Kasumi-1 (cell line): Measurements from ENCODE around the gene SP3.

ENCODE experiments used
- DNase-seq, 2 experiments: peaks; one replicate each; lab custom pipeline; 2025; lab: John Stamatoyannopoulos, UW

SP3 gene

GRCh38 chr2:173996766-173997165, 31.6 kb upstream of the SP3 start:
- DNase-seq: no peak

DNA sequence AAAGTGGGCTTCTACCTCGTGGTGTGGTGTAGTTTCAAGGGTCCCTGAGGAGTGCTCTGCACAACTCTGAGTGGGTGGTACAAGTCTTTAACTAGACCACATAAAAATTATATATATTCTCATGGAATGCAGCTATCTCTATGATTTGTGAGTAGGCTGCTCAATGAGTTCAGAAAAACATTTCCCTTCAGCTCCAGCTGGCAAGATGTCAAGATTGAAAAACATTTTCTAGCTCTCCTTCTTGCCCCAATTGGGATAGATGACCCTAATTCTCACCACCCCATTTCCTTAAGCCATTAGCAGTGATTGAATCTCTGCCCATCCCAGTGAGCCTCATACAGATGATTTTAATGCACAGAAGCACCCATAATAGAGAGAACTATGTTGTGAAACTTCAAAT, 28.3 kb upstream of the SP3 start:
- no peak for DNase-seq

DNA sequence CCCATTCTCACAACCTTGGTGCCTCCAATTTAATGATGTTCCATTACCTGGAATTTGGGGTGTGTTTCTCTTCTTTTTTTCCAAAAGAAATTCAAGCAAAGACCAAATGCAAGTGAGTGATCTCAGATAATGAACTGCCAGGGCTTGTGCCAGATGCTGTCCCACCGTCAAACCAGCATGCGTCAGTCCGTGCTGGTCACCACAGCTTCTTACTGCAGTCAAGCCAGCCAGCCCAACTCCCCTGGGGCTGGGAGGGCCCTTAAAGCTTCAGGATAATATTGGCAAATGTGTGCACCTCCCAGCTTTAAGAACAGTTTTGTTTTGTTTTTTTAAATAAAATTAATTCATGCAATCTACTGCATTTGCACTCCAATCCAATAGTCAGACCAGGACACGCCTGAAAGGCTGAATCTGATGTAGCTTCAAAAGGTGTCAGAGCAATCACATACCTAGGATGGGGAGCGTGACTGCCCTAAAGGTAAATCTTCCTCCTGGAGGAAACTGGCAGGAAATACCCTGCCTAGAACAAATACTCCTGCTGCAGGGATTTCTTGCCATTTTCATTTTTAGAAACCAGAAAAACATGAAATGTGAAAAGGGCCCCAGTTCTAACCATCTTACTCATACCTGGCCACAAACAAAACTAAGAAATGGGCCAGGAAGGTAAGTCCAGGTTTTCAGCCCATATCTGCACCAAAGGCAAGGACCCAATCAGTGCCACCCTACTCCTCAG, 26.8 kb upstream of the SP3 start:
- no peak for DNase-seq

DNA sequence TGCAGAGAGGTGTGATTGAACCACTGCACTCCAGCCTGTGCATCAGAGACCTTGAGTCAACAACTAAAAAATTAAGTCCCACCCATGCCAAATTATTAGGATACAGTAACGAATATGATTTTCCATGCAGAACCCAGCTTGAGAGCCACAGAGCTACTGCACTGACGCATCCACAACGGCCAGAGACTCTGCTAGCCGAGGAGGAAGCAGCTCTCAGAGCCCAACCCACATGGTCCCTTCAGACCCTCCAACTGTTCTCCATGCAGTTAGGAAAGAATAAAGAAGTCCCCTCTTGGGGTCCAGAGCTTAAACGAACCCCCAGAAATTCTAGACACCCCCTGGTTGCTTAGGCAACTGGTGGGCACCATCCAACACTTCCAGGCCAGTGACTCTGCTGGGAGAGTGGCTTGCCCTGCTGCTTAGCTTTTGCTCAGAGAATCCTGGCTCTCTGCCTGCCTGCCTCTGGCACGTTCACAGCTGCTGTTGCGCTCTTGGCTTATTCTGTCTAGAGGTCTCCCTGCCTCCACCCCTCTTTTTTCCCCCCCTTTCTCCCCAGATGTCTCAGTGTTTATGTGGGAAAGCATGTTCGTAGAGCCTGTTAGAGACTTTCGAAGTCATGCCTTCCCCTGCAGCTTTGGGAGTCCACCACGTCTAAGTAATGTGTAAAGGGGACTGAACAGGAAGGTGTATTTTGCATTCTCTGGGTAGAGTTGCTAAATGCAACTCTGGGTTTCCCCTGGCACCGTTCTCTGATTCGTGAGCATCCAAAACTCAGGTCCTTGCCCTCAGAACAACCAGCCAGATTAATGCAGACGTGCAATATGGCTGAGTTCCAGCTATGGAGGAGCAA, 26.0 kb upstream of the SP3 start:
- DNase-seq: no peak

GRCh38 chr2:173990245-173990644, 25.1 kb upstream of the SP3 start:
- DNase-seq: no peak

DNA sequence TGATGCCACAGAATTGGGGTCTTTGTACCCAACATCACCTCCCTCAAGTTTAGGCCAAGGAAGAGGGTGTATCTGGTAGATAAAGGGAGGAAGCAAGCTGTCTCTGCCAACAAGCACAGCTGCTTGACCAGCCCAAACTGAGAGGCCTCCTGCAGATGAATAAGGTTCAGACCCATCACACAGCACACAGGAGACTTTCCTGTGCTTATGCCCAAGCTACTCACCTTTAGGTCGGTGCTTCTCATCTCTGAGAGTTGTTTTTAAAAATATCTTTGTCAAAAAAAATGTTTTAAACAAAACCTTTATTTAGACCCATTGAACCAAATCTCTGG, 24.7 kb upstream of the SP3 start:
- no peak for DNase-seq

GRCh38 chr2:173989160-173989883, 24.1 kb upstream of the SP3 start:
- no peak for DNase-seq

DNA sequence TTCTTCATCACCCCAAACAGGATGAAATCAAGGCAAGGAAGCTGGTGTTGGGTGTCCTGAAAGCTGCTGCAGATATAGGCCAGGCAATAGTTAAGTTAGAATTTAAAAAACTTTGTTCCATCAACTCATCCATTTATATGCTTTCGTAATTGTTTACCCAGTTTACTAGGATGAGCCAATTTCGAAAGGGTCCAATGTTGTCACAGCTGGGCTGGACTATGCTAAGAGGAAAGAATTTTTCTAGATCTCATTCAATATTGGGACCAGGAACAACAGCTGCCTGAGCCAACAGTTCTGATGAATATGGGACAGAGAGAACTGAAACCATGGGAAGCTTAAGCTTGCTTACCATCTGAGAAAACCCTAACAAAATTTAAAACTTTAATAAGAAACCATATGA, 21.6 kb upstream of the SP3 start:
- no peak for DNase-seq

- no peak for DNase-seq
Measured at GRCh38 chr2:173985605-173985992, 20.4 kb upstream of the SP3 start.

GRCh38 chr2:173984866-173985604, 19.9 kb upstream of the SP3 start:
- no peak for DNase-seq

DNA sequence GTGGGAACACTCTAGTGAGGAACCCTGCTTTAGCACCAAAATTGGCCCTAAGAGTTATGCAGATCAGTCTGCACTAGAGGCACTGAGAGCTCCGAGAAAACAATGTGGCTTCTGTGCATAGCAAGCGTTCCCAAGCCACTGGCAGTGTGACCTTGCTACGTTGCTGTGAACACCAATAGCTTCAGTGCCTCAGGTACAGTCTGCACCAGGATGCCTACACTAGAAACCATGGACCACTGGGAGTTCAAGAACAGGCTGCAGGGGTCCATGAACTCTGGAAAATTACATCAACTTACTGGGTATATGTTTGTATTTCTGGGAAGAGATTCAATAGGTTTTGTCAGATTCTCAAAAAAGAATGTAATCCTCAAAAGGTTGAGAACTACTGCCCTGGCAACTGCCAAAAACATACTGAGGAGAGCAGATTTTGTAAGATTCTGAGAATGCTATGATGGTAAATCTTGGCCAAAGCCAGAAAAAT, 18.3 kb upstream of the SP3 start:
- no peak for DNase-seq

- DNase-seq: no peak
Measured at GRCh38 chr2:173982918-173983317, 17.7 kb upstream of the SP3 start.

GRCh38 chr2:173982182-173982714, 17.1 kb upstream of the SP3 start:
- no peak for DNase-seq

- DNase-seq: no peak
Measured at GRCh38 chr2:173981520-173981919, 16.3 kb upstream of the SP3 start.

GRCh38 chr2:173979751-173980351, 14.7 kb upstream of the SP3 start:
- DNase-seq: no peak

- DNase-seq: no peak
Measured at GRCh38 chr2:173978447-173978846, 13.3 kb upstream of the SP3 start.

- DNase-seq: no peak
Measured at GRCh38 chr2:173972636-173973035, 7.5 kb upstream of the SP3 start.

- no peak for DNase-seq
Measured at GRCh38 chr2:173972165-173972564, 7.0 kb upstream of the SP3 start.

DNA sequence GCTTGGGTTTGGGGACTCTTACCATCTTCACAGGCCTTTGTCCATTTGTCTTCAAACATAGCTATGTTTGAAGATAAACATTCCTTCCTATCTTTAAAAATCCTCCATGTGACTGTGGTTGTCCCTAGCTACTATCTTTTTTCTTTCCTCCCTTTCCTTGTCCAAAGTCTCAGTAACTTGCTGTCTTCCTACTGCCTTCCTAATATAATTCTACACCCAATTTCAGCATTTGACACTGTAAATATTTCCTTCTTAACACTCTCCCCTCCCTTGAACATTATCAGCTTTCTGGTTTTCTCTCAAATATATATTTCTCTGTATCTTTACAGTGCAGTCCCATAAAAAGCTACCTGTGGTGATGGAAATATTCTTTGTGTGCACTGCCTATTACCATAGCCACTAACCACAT, 5.3 kb upstream of the SP3 start:
- DNase-seq: no peak

DNA sequence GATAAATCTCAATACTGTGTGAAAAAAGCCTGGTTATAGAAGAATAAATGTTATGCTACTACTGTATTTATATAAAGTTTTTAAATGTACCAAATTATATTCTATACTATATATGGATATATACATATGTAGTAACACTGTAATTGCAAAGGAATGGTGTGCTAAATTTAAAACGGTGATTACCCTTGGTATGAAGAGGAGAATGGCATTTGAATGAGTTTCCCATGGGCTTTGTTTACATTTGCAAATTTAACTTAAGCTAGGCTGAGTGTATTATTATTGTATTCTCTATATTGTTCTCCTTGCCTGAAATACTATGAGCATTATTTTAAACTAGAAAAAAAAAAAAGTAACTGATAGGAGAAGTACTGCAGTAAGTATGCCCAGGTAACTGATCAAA, 4.7 kb upstream of the SP3 start:
- DNase-seq: no peak

GRCh38 chr2:173968551-173968950, 3.4 kb upstream of the SP3 start:
- peak in 1 of 2 experiments; percentile 40 for DNase-seq
